ENCODE measurements around the gene CD209. TPM values are rescaled to one million over a fixed set of nuclear protein-coding genes. Genes with fewer than 3 reads are reported as not detected.

Gene CD209
- total and polyA plus RNA-seq, 2 experiments from 2014 or later, result 0.35 TPM; not detected in 1

GRCh38 chr19:7736148-7736547 is 11.2 kb downstream of the CD209 start:
- H3K79me2 ChIP-seq (replicated peaks; ENCODE audit: insufficient read depth), result no peaks in the 10 kb centered on the region
- no peaks in the 10 kb centered on the region for H3K9me3 Mint-ChIP-seq
- no peak for TF ChIP-seq CTCF (conservative IDR thresholded peaks at IDR 0.05; ENCODE audit: low read depth in 2 of 2)
- TF ChIP-seq EZH2 (IDR thresholded peaks at IDR 0.05; ENCODE audit: low read depth, unreplicated experiment), result no peak
- TF ChIP-seq EZH2phosphoT487 (IDR thresholded peaks at IDR 0.05; ENCODE audit: unreplicated experiment), result no peak
- TF ChIP-seq ZNF114 (CRISPR knock-in tag; IDR thresholded peaks at IDR 0.05), result no peak
- no peak for TF ChIP-seq POLR2AphosphoS5 (IDR thresholded peaks at IDR 0.05; ENCODE audit: low read depth)
- TF ChIP-seq, protein P1, sequence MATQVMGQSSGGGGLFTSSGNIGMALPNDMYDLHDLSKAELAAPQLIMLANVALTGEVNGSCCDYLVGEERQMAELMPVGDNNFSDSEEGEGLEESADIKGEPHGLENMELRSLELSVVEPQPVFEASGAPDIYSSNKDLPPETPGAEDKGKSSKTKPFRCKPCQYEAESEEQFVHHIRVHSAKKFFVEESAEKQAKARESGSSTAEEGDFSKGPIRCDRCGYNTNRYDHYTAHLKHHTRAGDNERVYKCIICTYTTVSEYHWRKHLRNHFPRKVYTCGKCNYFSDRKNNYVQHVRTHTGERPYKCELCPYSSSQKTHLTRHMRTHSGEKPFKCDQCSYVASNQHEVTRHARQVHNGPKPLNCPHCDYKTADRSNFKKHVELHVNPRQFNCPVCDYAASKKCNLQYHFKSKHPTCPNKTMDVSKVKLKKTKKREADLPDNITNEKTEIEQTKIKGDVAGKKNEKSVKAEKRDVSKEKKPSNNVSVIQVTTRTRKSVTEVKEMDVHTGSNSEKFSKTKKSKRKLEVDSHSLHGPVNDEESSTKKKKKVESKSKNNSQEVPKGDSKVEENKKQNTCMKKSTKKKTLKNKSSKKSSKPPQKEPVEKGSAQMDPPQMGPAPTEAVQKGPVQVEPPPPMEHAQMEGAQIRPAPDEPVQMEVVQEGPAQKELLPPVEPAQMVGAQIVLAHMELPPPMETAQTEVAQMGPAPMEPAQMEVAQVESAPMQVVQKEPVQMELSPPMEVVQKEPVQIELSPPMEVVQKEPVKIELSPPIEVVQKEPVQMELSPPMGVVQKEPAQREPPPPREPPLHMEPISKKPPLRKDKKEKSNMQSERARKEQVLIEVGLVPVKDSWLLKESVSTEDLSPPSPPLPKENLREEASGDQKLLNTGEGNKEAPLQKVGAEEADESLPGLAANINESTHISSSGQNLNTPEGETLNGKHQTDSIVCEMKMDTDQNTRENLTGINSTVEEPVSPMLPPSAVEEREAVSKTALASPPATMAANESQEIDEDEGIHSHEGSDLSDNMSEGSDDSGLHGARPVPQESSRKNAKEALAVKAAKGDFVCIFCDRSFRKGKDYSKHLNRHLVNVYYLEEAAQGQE (IDR thresholded peaks at IDR 0.05; ENCODE audit: unreplicated experiment), result no peak
- TF ChIP-seq ZNF331 (CRISPR knock-in tag; IDR thresholded peaks at IDR 0.05; ENCODE audit: low read depth), result no peak
- no peak for TF ChIP-seq CREB1 (CRISPR knock-in tag; IDR thresholded peaks at IDR 0.05; ENCODE audit: low read depth)
- no peak for TF ChIP-seq JUNB (IDR thresholded peaks at IDR 0.05; ENCODE audit: unreplicated experiment)
- no peak for TF ChIP-seq STAT1 (IDR thresholded peaks at IDR 0.05; ENCODE audit: unreplicated experiment)
- no peak for TF ChIP-seq NANOG (IDR thresholded peaks at IDR 0.05; ENCODE audit: borderline replicate concordance)
- no peak for TF ChIP-seq ETS1 (IDR thresholded peaks at IDR 0.05)
- TF ChIP-seq ZNF462 (CRISPR knock-in tag; IDR thresholded peaks at IDR 0.05), result no peak
- no peak overlapping the region for H2AFZ ChIP-seq
- H3K4me3 Mint-ChIP-seq, result no peak overlapping the region
- no peaks in the 10 kb centered on the region for H3K36me3 ChIP-seq (ENCODE audit: insufficient read depth)
- H3K4me1 ChIP-seq (ENCODE audit: insufficient read depth), result no peaks in the 10 kb centered on the region
- H3F3A ChIP-seq (replicated peaks; ENCODE audit: low read depth), result no peaks in the 10 kb centered on the region
- H3K27ac ChIP-seq (ENCODE audit: low read depth), result no peak overlapping the region
- no peaks in the 10 kb centered on the region for H3K36me3 Mint-ChIP-seq (ENCODE audit: low read depth)
- H3K4me2 ChIP-seq, result no peak overlapping the region
- H4K20me1 ChIP-seq (replicated peaks; ENCODE audit: insufficient read depth), result no peaks in the 10 kb centered on the region
- peaks cover 12% of the 10 kb centered on the region for H3K27me3 Mint-ChIP-seq (ENCODE audit: insufficient read depth, low read depth, poor library complexity)
- H3K9me2 ChIP-seq (ENCODE audit: insufficient read depth), result no peaks in the 10 kb centered on the region
- H3K27ac Mint-ChIP-seq, result no peak overlapping the region
- H3K4me3 ChIP-seq, result no peak overlapping the region
- peaks cover 6% of the 10 kb centered on the region; the same call in 2 of the 3 replicates for H3K4me1 Mint-ChIP-seq
- ATAC-seq (no peak), DNase-seq (ENCODE audit: low spot score) (no peak)
- peaks cover 14% of the 10 kb centered on the region for H3K27me3 ChIP-seq (ENCODE audit: insufficient read depth)

Data from GM23338 (cell line).